GM12875 (cell line): Measurements from ENCODE around the gene MTHFSD.

Source experiments
- H3K4me3 ChIP-seq: one replicate; pipeline ENCODE4 v1.5.1; 2011; ENCODE audit warnings: low read depth, low read length, control low read depth
- CTCF ChIP-seq: IDR thresholded peaks from 2 replicates; pipeline ENCODE4 v1.5.1; 2011; ENCODE audit warnings: low read depth, mild to moderate bottlenecking, control low read depth, inconsistent platforms, low read length, moderate library complexity, borderline replicate concordance; ENCODE audit not compliant: insufficient read depth

Gene MTHFSD

GRCh38 chr16:86492267-86492960 is 62.6 kb downstream of the MTHFSD start:
- TF ChIP-seq CTCF, result no peak

GRCh38 chr16:86491640-86492023 is 63.4 kb downstream of the MTHFSD start:
- no peak overlapping the region for H3K4me3 ChIP-seq
- no peak for TF ChIP-seq CTCF

More at GRCh38 chr16:86492267-86492960, 62.6 kb downstream of the MTHFSD start:
- no peak overlapping the region for H3K4me3 ChIP-seq

GRCh38 chr16:86490859-86491639 is 64.0 kb downstream of the MTHFSD start:
- no peak for TF ChIP-seq CTCF
- H3K4me3 ChIP-seq, result no peak overlapping the region

GRCh38 chr16:86485746-86486145 is 69.3 kb downstream of the MTHFSD start:
- no peak overlapping the region for H3K4me3 ChIP-seq
- TF ChIP-seq CTCF, result no peak

- H3K4me3 ChIP-seq, result no peak overlapping the region
- TF ChIP-seq CTCF, result no peak
These were observed 70.8 kb downstream of the MTHFSD start for GRCh38 chr16:86484240-86484639.

- no peak overlapping the region for H3K4me3 ChIP-seq
- no peak for TF ChIP-seq CTCF
These were observed 73.4 kb downstream of the MTHFSD start for GRCh38 chr16:86481607-86482006.

- no peak overlapping the region for H3K4me3 ChIP-seq
- TF ChIP-seq CTCF, result no peak
These were observed 74.6 kb downstream of the MTHFSD start for GRCh38 chr16:86480444-86480843.
